ENCODE measurements around the gene VSIG4.

Gene VSIG4

DNA sequence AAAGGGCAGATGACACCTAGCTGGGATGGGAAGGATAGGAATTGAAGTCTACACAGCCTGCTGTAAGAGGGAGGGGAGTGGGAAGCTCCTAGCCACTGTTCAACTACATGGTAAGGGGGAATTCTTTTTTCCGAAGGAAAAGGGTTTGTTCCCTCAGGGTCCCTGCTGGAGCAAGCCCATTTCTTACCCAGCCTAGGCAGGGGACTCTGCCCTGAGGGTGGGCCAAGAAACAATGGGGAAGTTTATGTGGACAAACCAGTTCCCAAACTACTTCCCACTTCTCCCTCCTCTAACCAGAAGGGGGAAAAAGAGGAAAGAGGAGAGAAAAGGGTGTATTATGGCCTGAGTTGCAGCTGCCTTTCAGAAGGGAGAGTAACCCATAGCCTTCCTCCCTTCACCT lies 13.5 kb upstream of the VSIG4 start:
- TF ChIP-seq, protein P1, sequence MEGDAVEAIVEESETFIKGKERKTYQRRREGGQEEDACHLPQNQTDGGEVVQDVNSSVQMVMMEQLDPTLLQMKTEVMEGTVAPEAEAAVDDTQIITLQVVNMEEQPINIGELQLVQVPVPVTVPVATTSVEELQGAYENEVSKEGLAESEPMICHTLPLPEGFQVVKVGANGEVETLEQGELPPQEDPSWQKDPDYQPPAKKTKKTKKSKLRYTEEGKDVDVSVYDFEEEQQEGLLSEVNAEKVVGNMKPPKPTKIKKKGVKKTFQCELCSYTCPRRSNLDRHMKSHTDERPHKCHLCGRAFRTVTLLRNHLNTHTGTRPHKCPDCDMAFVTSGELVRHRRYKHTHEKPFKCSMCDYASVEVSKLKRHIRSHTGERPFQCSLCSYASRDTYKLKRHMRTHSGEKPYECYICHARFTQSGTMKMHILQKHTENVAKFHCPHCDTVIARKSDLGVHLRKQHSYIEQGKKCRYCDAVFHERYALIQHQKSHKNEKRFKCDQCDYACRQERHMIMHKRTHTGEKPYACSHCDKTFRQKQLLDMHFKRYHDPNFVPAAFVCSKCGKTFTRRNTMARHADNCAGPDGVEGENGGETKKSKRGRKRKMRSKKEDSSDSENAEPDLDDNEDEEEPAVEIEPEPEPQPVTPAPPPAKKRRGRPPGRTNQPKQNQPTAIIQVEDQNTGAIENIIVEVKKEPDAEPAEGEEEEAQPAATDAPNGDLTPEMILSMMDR (IDR thresholded peaks at IDR 0.05; ENCODE audit: insufficient read depth, low read depth, low read length, missing control alignments): no peak
- DNase-seq (ENCODE audit: low read depth): no peak
- H3K4me3 ChIP-seq (ENCODE audit: low read depth, low read length): no peak overlapping the region

DNA sequence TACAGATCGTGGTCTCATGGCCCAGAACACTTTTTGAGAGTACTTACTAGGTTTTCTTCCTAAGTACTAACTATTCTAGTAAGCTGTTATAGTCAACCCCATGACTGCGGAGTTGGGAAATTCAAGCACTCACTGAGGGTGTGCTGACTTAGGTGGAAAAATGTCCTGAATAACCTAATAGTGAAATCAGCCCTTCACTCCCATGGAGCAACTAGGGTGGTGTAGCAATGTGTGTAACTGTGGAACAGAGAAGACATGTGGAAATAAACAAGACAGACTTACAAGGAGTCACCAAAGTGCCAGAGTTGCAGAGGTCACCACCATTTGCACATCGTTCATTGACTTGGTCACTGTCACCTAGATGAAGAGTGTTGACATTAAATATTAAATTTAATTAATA lies 12.1 kb upstream of the VSIG4 start:
- TF ChIP-seq, protein P1 (IDR thresholded peaks at IDR 0.05; ENCODE audit: insufficient read depth, low read depth, low read length, missing control alignments): no peak
- H3K4me3 ChIP-seq (ENCODE audit: low read depth, low read length): no peak overlapping the region
- DNase-seq (ENCODE audit: low read depth): no peak

DNA sequence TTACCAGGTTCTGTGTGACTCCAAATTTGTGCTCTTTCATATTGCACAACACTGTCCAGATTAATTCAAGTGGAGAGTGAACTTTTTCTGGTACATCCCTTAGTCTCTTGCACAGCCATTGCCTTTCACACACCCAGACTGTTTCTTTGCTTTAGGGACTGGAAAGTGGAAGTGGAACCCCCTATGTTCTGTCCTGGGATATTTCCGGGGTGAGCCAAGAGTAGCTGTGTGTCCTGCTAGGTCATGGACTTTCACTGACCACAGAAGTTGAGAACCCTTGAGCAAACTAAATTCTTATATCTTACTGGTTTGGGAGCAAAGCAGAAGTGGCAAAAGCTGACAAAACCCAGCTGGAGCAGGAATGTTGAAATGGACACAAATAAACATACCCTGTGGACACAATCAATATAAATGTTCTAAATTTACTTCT lies 10.3 kb upstream of the VSIG4 start:
- TF ChIP-seq, protein P1 (IDR thresholded peaks at IDR 0.05; ENCODE audit: insufficient read depth, low read depth, low read length, missing control alignments): no peak
- DNase-seq (ENCODE audit: low read depth): peak; percentile 35
- no peak overlapping the region for H3K4me3 ChIP-seq (ENCODE audit: low read depth, low read length)

DNA sequence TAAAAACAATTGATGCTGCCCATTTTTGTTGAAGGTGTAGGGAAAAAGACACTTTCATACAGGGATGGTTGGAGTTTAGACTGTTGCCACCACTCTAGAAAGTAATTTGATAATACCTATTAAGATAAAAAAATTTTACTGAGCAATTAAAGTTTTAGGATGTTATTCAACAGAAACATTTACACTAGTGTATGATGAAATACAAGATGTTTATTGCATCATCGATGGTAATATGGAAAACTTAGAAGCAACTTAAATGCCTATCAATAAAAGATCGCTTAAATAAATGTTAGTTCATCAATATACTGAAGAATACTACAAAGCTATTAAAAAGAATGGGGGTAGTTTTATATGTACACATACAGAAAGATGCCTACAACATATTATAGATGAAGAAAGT lies 9.2 kb upstream of the VSIG4 start:
- TF ChIP-seq, protein P1 (IDR thresholded peaks at IDR 0.05; ENCODE audit: insufficient read depth, low read depth, low read length, missing control alignments): no peak
- DNase-seq (ENCODE audit: low read depth): no peak
- no peak overlapping the region for H3K4me3 ChIP-seq (ENCODE audit: low read depth, low read length)

DNA sequence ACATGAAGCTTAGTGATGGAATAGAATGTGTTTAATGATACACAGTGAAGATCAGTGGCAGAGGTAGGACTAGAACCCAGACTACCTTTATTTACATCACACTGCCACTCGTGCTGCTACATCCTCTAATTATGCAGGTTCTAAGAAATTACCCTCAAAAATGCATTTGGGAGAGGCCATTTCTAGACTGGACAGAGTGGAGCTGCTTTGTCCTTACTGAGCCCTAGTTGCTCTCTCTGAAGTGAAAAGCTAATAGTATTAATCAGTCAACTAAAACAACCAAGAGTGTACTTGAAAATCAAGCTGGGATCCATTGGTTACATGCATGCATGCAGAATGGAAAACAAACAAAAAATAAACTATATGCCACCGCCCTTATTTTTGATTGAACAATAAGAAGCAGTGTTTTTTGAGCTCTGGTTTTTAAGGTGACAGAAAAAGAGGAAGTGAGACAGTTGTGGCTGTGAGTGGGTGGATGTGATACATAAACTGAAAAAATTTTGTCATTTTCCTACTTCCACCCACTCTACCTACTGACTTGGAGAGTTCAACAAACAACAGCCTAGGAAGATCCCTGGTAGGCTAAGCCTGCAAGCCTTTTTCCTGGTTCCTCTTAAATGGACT lies 6.8 kb upstream of the VSIG4 start:
- no peak overlapping the region for H3K4me3 ChIP-seq (ENCODE audit: low read depth, low read length)
- TF ChIP-seq, protein P1 (IDR thresholded peaks at IDR 0.05; ENCODE audit: insufficient read depth, low read depth, low read length, missing control alignments): no peak
- DNase-seq (ENCODE audit: low read depth): peak; percentile 81

DNA sequence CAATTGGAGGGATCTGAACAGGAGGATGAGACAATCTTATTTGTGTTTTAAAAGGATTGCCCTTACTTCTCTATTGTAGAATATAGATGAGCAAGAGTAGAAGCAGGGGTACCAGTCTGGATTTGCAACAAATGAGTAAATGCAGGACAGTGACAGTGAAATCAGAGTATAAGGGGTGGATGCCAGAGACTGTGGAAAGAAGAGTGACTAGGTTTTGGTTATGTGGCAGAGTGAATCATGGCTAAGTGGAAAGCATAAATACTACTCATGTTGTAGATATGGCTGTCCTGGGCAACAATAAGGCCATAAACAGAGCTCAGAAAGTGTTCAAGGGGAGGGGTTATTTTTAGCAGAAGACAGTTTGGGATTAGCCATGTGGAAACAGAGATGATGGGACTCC lies 6.0 kb upstream of the VSIG4 start:
- TF ChIP-seq, protein P1 (IDR thresholded peaks at IDR 0.05; ENCODE audit: insufficient read depth, low read depth, low read length, missing control alignments): no peak
- H3K4me3 ChIP-seq (ENCODE audit: low read depth, low read length): no peak overlapping the region
- no peak for DNase-seq (ENCODE audit: low read depth)

DNA sequence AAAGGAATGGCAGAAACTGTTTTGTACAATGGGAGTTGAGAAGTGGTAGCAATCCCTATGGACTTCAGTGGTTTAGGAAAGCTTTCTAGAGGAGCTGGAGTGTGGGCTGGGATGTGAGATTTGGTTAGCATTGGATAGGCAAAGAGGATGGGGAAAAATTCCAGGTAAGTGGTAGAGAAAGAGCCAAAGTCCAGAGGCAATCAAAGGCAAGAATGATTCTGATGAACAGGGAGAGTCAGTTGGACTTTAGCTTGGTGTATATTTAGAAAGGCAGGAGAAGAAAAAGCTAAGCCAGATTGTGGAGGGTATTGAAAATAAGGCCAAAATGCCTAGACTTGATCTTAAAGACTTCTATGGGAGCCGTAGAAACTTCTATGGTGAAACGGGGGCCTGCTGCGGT lies 3.7 kb upstream of the VSIG4 start:
- DNase-seq (ENCODE audit: low read depth): no peak
- TF ChIP-seq, protein P1 (IDR thresholded peaks at IDR 0.05; ENCODE audit: insufficient read depth, low read depth, low read length, missing control alignments): no peak
- H3K4me3 ChIP-seq (ENCODE audit: low read depth, low read length): no peak overlapping the region

Measured in GM12865 (cell line).